Mesodermal cell (in vitro differentiated cells): ENCODE data around the gene CFAP91.
A peak's percentile ranks its signal among the peaks of the same experiment; 100 is the strongest.
"Not testable (repeated sequence)": the region's sequence is repeated elsewhere in the genome, so short reads cannot be mapped to it uniquely, and the experiment has no call there.

Experiments used
- H3K27ac ChIP-seq: 2 replicates; pipeline ENCODE4 v1.7.0; 2013; ENCODE audit warnings: mild to moderate bottlenecking, low read depth, low read length, moderate library complexity; ENCODE audit not compliant: severe bottlenecking
- H3K36me3 ChIP-seq: 2 replicates; pipeline ENCODE4 v1.7.1; 2013; ENCODE audit warnings: mild to moderate bottlenecking, low read length, moderate library complexity; ENCODE audit not compliant: control insufficient read depth, insufficient read depth
- H3K4me1 ChIP-seq: one replicate; pipeline ENCODE4 v1.7.1; 2013; ENCODE audit warnings: mild to moderate bottlenecking, low read length; ENCODE audit not compliant: insufficient read depth, control insufficient read depth, poor library complexity, severe bottlenecking
- H3K4me3 ChIP-seq: 2 replicates; pipeline ENCODE4 v1.7.0; 2013; ENCODE audit warnings: low read length, control low read depth, mild to moderate bottlenecking; ENCODE audit not compliant: insufficient read depth, poor library complexity, severe bottlenecking; ENCODE audit errors: extremely low read depth
- H3K9me3 ChIP-seq: 2 replicates; pipeline ENCODE4 v1.7.1; 2013; ENCODE audit warnings: mild to moderate bottlenecking, low read length, moderate library complexity; ENCODE audit not compliant: control insufficient read depth
- WGBS, 2 experiments: methylation state at CpG; one replicate each; pipeline ENCODE4 v1.1.5; 2013; ENCODE audit warnings: missing lambda C conversion rate in 2 of 2; ENCODE audit not compliant: insufficient coverage in 2 of 2; 5-methylcytosine and 5-hydroxymethylcytosine counted together

Gene CFAP91

GRCh38 chr3:119664850-119665379, 37.9 kb upstream of the CFAP91 start:
- no peak overlapping the region for H3K27ac ChIP-seq
- peaks cover 8% of the 10 kb centered on the region for H3K4me1 ChIP-seq
- peaks cover 5% of the 10 kb centered on the region for H3K36me3 ChIP-seq
- 91 to 92% methylated on average over 3 to 4 of the region's 4 CpGs for WGBS, 2 experiments
- H3K4me3 ChIP-seq = no peak overlapping the region
- H3K9me3 ChIP-seq = no peaks in the 10 kb centered on the region

GRCh38 chr3:119665954-119666559, 36.8 kb upstream of the CFAP91 start:
- WGBS, 2 experiments = 94% methylated on average over 3 of the region's 6 CpGs; no CpG with 5 or more reads in 1 of the 2 experiments

GRCh38 chr3:119669906-119670570, 32.8 kb upstream of the CFAP91 start:
- no peaks in the 10 kb centered on the region for H3K9me3 ChIP-seq
- H3K4me3 ChIP-seq = no peak overlapping the region
- H3K27ac ChIP-seq = no peak overlapping the region
- WGBS, 2 experiments = 100% methylated on average over 1 of the region's 5 CpGs
- H3K36me3 ChIP-seq = peaks cover 34% of the 10 kb centered on the region
- H3K4me1 ChIP-seq = peaks cover 9% of the 10 kb centered on the region

More at GRCh38 chr3:119665954-119666559, 36.8 kb upstream of the CFAP91 start:
- peaks cover 9% of the 10 kb centered on the region for H3K4me1 ChIP-seq
- H3K27ac ChIP-seq = no peak overlapping the region
- H3K4me3 ChIP-seq = no peak overlapping the region
- no peaks in the 10 kb centered on the region for H3K9me3 ChIP-seq
- H3K36me3 ChIP-seq = peaks cover 7% of the 10 kb centered on the region

GRCh38 chr3:119672776-119673175, 30.0 kb upstream of the CFAP91 start:
- peaks cover 36% of the 10 kb centered on the region for H3K36me3 ChIP-seq
- WGBS, 2 experiments = 100% methylated on average over 1 of the region's 2 CpGs

GRCh38 chr3:119673875-119674274, 28.9 kb upstream of the CFAP91 start:
- Histone ChIP-seq H3K27ac (no peak overlapping the region), H3K9me3 (no peaks in the 10 kb centered on the region), H3K4me3 (no peak overlapping the region), H3K4me1 (peaks cover 3% of the 10 kb centered on the region), H3K36me3 (peaks cover 30% of the 10 kb centered on the region)
- 93 to 99% methylated on average over 13 to 14 of the region's 18 CpGs for WGBS, 2 experiments

More at GRCh38 chr3:119672776-119673175, 30.0 kb upstream of the CFAP91 start:
- H3K4me3 ChIP-seq = no peak overlapping the region
- no peak overlapping the region for H3K27ac ChIP-seq
- H3K4me1 ChIP-seq = peaks cover 3% of the 10 kb centered on the region
- H3K9me3 ChIP-seq = no peaks in the 10 kb centered on the region

- WGBS, 2 experiments = no CpG with 5 or more reads among the region's 5 CpGs
- Histone ChIP-seq H3K4me3 (no peak overlapping the region), H3K36me3 (peaks cover 30% of the 10 kb centered on the region), H3K4me1 (no peaks in the 10 kb centered on the region), H3K27ac (no peak overlapping the region), H3K9me3 (no peaks in the 10 kb centered on the region)
These were observed 27.5 kb upstream of the CFAP91 start for GRCh38 chr3:119675188-119675874.

- peaks cover 29% of the 10 kb centered on the region for H3K36me3 ChIP-seq
- no peaks in the 10 kb centered on the region for H3K4me1 ChIP-seq
- no peaks in the 10 kb centered on the region for H3K9me3 ChIP-seq
- H3K27ac ChIP-seq = no peak overlapping the region
- peak overlapping the region; percentile 56 for H3K4me3 ChIP-seq
- 83 to 100% methylated on average over 1 of the region's 1 CpG for WGBS, 2 experiments
These were observed 26.8 kb upstream of the CFAP91 start for GRCh38 chr3:119676020-119676419.

GRCh38 chr3:119676771-119677640, 25.8 kb upstream of the CFAP91 start, which contains the start of gene COX17:
Gene COX17, minus strand, starts transcription at chr3:119677406. Its CDS starts 96 bp downstream, at chr3:119677310.
- Histone ChIP-seq H3K27ac (peak within 1 kb of the TSS; percentile 55), H3K9me3 (no peaks in the 10 kb centered on the region), H3K4me1 (no peaks in the 10 kb centered on the region), H3K4me3 (peak within 1 kb of the TSS; percentile 56), H3K36me3 (peaks cover 25% of the 10 kb centered on the region)
- WGBS, 2 experiments = 1% methylated on average over 24 to 37 of the region's 54 CpGs

GRCh38 chr3:119677641-119677934, 25.2 kb upstream of the CFAP91 start:
- Histone ChIP-seq H3K9me3 (no peaks in the 10 kb centered on the region), H3K4me1 (no peaks in the 10 kb centered on the region), H3K27ac (no peak overlapping the region), H3K36me3 (peaks cover 25% of the 10 kb centered on the region), H3K4me3 (peak overlapping the region; percentile 56)
- whole genome bisulfite sequencing, 2 experiments = 27 to 100% methylated on average over 1 to 5 of the region's 6 CpGs

GRCh38 chr3:119678209-119678608, 24.6 kb upstream of the CFAP91 start:
- H3K36me3 ChIP-seq = peaks cover 20% of the 10 kb centered on the region
- H3K4me3 ChIP-seq, H3K9me3 ChIP-seq, H3K4me1 ChIP-seq, H3K27ac ChIP-seq: not testable (repeated sequence)
- 91 to 92% methylated on average over 9 to 10 of the region's 10 CpGs for WGBS, 2 experiments
